ENCODE data around the gene MEI4.

GRCh38 chr6:77965449-77965848 lies 312.6 kb downstream of the MEI4 start:
- no peak for TF ChIP-seq CTCF (IDR thresholded peaks at IDR 0.05)
- TF ChIP-seq POLR2A (IDR thresholded peaks at IDR 0.05) = no peak
